HG03432 (cell line): ENCODE measurements around the gene DLGAP1.

ENCODE experiments used
- ATAC-seq: cut with Tn5 transposase; IDR thresholded peaks from one replicate; pipeline ENCODE4 v1.9.1; 2021; ENCODE audit warnings: mild to moderate bottlenecking, moderate library complexity; ENCODE audit not compliant: unreplicated experiment

Gene DLGAP1

DNA sequence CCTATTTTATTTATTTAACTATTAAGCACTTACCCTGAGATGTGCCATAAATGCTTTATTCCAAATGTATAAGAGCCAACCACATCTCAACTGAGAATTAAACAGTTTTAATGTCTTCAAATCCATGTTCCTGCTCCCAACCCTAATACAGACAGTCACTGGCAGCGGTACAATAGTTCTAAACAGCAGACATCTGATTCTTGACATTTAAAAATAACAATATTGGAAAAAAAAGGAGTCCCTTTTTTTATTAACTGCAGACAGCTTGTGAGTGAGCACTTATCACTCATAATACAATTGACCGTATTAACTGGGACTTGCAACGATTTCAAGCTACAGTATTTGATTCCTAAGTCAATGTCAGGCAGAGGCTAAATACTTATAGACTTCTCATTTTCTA is 580.5 kb downstream of the DLGAP1 start:
- ATAC-seq, result no peak

- ATAC-seq, result no peak
Observed at GRCh38 chr18:3874125-3874524, 581.0 kb downstream of the DLGAP1 start.

- ATAC-seq, result no peak
Observed at GRCh38 chr18:3873698-3874097, 581.4 kb downstream of the DLGAP1 start.

DNA sequence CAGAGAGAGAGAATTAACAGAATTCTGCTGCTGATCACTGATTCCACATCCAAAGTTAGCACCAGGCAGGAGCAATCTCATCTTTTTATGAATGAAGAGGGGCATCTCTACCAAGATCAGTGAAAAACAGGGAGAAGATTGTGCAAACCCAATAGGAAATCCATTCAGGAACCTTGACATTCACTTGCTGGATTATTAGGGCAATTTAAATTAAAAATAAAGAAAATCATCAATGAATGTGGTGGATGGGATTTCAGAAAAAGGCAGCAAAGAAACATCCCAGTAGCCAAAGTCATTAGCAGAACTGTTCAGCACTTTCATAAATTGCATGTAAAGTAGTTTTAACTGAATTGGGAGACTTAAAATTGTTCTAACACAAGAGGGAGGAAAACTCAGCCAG is 581.9 kb downstream of the DLGAP1 start:
- ATAC-seq, result no peak

DNA sequence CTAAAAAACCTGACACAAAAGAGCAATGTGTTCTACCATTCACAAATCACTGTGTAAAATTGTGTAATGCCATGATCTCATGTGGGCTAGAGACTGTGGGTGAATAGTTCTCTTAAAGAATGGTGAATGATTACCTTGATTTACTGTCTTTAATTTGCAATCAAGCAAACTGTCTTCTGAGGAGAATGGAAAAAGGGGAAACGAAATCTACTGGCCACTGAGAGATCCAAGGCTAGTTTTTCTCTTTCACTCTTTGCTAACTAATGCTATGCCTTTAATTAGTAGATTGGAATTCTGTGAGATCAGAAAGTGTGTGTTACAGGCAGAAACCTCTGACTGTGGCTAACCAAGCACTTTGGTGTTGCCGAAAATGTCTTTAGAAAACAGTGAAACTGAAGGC is 582.5 kb downstream of the DLGAP1 start:
- ATAC-seq, result no peak

GRCh38 chr18:3871687-3872086 is 583.4 kb downstream of the DLGAP1 start:
- ATAC-seq, result no peak

- ATAC-seq, result no peak
Observed at GRCh38 chr18:3870914-3871313, 584.2 kb downstream of the DLGAP1 start.

DNA sequence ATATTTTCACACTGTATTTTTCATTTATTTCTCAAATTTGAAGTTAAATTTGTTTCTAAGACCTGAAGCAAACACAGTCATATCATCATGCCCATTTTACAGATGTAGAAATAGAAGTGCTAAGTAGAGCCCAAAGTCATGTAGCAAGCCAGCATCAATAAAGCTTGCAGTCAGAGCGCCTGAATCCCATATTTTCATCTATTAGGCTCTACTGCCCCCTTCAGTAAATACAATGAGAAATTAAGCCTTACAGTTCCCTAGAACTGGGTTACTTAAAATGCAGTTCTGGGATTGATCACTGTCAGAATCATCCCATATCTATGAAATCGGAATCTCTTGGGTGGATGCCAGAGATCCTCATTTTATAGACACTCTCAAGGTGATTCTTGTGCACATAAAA is 585.3 kb downstream of the DLGAP1 start:
- ATAC-seq, result no peak

DNA sequence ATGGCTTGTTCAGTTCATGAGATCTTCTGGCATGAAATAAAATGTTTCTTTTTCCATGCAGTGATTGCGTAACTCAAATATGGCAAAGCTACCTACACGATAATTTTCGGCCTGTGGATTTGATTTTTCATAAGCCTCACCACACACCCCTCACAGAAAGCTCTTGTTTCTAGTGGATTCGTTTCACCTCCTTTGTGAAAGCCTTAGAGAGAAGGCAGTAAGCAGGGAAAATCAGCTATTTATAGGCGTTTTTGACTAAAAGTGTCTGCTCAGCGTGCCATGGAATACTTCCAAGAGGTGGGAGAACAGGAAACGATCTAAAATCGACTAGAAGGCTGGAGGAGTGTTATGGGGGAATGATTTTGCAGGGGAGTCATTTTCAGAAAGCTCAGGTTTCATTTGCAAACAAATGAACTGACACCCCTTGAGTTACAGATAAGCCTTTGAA is 587.2 kb downstream of the DLGAP1 start:
- no peak for ATAC-seq

DNA sequence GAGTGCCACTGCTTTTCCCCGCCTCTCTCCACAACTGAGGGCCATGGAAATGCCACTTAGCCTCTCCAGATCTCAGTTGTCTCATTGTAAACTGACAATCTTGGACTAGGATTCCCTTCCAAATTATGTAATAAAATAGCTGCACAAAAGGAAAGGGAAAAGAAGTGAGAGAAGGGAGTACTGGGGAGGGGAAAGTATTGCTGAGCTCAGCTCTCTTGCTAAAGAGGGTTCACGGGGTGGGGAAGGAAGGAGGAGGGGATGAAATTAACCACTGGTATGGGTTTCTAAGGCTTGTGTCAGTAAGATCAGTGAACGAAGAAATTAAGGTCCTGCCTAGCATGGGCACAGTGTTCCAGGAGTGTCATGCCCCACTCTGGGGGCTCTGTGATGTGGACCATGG is 587.9 kb downstream of the DLGAP1 start:
- no peak for ATAC-seq

GRCh38 chr18:3864669-3865298 is 590.3 kb downstream of the DLGAP1 start:
- ATAC-seq, result no peak

- no peak for ATAC-seq
Observed at GRCh38 chr18:3863593-3863992, 591.5 kb downstream of the DLGAP1 start.

DNA sequence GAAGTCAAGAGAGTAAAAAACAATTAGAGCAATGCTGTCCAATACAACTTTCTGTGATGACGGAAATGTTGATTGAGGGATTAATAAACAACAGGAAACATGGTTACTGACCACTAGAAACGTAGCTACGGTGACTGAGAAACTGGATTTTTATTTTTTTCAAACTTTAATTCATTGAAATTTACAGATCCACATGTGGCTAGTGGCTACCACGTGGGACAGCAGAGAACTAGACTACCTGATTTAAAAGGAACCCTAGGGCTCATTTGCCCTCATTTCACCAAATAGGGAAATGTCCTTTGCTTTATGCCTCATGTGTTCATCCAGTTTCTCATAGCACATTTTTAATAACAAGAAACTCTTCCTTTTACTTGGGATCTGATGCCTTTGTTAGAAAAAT is 592.1 kb downstream of the DLGAP1 start:
- ATAC-seq, result no peak

- no peak for ATAC-seq
Observed at GRCh38 chr18:3861495-3861894, 593.6 kb downstream of the DLGAP1 start.

DNA sequence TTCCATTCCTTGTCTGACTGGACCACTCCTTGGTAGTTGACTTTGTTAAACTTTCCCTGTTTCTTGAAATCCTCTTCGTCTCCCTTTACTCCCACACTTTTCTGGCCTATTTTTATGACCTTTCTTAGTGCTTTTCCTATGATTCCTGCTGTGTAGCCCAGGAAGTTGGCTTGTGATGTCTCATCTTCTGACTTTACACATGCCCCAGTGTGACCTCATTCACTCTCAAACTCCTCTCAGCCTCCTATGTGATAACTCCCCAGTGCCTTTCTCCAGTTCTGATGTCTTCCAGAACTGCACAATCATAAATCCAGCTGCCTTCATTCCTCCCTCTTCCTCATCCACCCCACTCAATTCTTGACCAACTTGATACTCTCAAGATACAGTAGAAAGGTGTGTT is 597.6 kb downstream of the DLGAP1 start:
- ATAC-seq, result no peak

GRCh38 chr18:3855966-3856365 is 599.1 kb downstream of the DLGAP1 start:
- ATAC-seq, result no peak

GRCh38 chr18:3852321-3852720 is 602.8 kb downstream of the DLGAP1 start:
- ATAC-seq, result no peak

DNA sequence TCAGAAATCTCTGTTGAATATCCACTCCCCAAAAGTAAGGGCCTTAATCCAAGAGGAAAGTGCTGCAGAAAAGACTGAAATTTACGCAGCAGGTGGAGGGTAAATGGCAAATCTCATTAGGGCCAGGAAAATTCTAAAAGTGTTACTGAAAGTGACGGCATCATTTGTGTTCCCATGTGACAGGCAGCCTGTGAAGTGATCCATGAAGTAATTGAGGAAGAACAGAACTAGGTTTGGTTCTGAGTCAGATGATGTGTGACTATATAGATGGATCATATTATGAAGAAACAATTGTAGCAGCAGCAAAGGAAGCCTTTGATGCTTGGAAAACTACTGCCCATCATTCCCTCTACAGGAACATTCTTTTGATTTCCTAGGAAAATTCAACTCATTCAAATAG is 603.9 kb downstream of the DLGAP1 start:
- ATAC-seq, result no peak

DNA sequence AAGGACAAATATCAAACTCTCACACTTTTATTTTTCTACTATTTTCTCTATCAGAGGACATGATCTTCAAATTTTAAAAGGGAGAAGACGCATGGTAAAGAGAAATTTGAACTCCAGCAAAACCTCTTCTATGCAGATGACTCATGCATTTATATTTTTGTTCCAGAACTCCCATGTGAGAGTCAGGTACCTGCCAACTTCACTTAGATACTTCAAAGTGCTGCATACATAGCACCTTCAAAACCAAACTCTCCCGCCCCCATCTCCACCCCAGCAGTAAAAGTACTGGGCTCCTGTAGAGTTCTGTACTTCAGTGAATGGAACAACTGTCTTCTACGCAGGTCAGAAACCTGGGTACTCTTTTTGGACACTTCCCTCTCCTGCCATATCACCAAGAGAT is 606.8 kb downstream of the DLGAP1 start:
- ATAC-seq, result no peak

DNA sequence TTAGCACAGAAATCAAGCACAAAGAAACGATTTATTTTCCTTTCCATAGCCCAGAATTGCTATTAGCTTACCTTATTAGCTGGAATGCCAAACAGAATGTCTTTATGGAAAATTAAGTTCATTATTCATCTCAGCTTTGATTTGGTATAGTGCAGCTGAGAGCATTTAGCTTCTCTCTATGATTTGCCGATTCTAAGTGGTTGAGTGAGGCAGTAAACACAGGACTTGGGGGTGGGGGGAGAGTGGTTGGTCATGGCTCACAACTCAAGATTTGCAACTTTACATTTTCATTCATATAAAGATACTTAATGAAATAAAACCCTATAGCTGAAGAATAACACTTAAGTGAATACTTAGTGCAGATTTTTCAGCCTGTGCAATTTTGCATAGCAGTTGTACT is 609.9 kb downstream of the DLGAP1 start:
- no peak for ATAC-seq

- no peak for ATAC-seq
Observed at GRCh38 chr18:3842844-3843243, 612.3 kb downstream of the DLGAP1 start.

DNA sequence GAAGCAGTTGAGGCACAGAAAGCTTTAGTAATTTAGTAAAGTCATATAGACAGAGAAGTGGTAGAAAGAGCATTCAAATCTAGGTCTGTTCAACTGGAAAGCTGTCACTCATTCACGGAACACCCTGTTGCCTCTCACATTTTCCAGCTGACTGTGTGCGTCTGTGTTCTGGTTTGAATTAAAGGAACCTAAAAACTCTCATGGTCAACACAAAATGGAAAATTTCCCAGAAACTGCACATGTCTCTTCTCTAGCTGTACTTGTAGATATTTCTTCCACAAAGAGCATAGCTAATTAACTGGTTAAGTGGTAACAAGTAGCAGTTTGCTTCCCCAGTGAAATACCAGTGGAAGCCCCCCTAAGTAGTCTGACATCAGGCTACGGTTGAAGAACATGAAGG is 614.3 kb downstream of the DLGAP1 start:
- ATAC-seq, result no peak

DNA sequence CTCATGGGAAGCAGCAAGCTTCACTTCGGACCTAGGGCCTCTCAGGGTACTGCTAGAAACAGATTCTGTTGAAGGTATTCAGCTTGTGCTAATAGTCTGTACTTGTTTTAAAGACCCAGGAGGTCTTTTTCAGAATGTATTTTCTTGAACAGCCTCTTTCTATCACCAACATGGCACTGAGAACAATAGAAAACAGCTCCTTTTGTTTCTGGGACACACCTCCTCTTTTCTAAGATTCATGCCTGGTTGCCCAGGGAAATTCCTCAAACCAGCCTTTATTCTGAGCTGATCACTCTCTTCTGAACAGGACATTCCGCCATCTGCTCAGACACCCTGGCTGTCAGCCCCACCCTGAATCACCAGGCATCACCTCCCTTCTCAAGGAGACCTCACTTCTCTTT is 615.5 kb downstream of the DLGAP1 start:
- ATAC-seq, result no peak
